Measurements from ENCODE around the gene MRPL47. TPM values are rescaled to one million over a fixed set of nuclear protein-coding genes. Genes with fewer than 3 reads are reported as not detected.

Gene MRPL47
- total and polyA plus RNA-seq, 2 donors (not counting 1 experiment from before 2014, with no cell fraction given) = 27.6 to 62.4 TPM

DNA sequence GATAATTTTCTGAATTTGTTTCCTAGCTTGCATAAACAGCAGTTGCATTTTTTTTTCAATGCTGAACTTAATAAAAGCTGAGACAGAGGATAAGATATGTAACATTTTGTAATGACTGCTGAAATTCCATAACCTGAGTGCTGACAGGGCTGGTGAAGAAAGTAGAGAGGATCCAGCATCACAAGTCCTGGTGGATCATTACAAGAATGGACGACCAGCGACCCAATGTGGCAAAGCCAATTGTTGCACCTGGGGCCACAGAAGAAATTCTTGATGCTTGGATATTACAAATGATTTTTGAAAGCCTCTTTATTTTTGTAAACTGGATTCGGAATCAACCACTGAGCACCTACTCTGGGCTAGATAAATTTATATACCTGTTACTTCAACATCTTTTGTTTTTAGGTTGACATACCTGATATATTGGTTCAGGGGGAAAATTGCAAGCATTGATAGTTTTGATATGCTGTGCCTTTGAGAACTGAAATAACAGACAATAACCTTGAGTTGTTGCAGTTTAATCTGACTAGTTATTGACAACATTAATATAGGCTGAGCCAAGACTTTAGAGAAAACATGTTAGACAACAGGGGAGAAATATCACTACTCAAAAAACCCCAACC, 45.6 kb downstream of the MRPL47 start:
- H3K9me3 ChIP-seq (ENCODE audit: control insufficient read depth, insufficient read depth, low read depth, low read length) = no peaks in the 10 kb centered on the region
- no peaks in the 10 kb centered on the region for H3K27me3 ChIP-seq (ENCODE audit: control insufficient read depth, insufficient read depth, low read length)
- H3K4me1 ChIP-seq (ENCODE audit: control insufficient read depth, extremely low read depth, insufficient read depth, low read length) = peaks cover under 1% of the 10 kb centered on the region
- H3K9ac ChIP-seq (ENCODE audit: insufficient read depth, low read length) = no peak overlapping the region
- H3K27ac ChIP-seq (ENCODE audit: insufficient read depth, low read length) = no peak overlapping the region
- H3K4me3 ChIP-seq (replicated peaks in 1 of 4; ENCODE audit: control extremely low read depth in 1 of 4, insufficient read depth in 1 of 4, low read depth in 3 of 4, low read length in 4 of 4) = no peak overlapping the region
- no peak overlapping the region for H2AFZ ChIP-seq (ENCODE audit: low read length)
- DNase-seq (ENCODE audit: low read depth in 2 of 2) = peak; percentile 58 to 84
- peaks cover 4% of the 10 kb centered on the region for H3K79me2 ChIP-seq (ENCODE audit: control insufficient read depth, insufficient read depth, low read length)
- no peak overlapping the region for H3K4me2 ChIP-seq (ENCODE audit: extremely low read depth, insufficient read depth, low read length)
- no peak for TF ChIP-seq EZH2 (IDR thresholded peaks at IDR 0.05; ENCODE audit: low read length, missing control alignments)
- TF ChIP-seq, protein P1, sequence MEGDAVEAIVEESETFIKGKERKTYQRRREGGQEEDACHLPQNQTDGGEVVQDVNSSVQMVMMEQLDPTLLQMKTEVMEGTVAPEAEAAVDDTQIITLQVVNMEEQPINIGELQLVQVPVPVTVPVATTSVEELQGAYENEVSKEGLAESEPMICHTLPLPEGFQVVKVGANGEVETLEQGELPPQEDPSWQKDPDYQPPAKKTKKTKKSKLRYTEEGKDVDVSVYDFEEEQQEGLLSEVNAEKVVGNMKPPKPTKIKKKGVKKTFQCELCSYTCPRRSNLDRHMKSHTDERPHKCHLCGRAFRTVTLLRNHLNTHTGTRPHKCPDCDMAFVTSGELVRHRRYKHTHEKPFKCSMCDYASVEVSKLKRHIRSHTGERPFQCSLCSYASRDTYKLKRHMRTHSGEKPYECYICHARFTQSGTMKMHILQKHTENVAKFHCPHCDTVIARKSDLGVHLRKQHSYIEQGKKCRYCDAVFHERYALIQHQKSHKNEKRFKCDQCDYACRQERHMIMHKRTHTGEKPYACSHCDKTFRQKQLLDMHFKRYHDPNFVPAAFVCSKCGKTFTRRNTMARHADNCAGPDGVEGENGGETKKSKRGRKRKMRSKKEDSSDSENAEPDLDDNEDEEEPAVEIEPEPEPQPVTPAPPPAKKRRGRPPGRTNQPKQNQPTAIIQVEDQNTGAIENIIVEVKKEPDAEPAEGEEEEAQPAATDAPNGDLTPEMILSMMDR (conservative IDR thresholded peaks at IDR 0.05 in 1 of 2, IDR thresholded peaks at IDR 0.05 in 1 of 2; ENCODE audit: low read depth in 1 of 2, low read length in 2 of 2) = peak; percentile 92 to 95
- H4K20me1 ChIP-seq (ENCODE audit: control insufficient read depth, extremely low read depth, insufficient read depth, low read length) = no peaks in the 10 kb centered on the region
- no peaks in the 10 kb centered on the region for H3K36me3 ChIP-seq (ENCODE audit: control insufficient read depth, insufficient read depth, low read length)

DNA sequence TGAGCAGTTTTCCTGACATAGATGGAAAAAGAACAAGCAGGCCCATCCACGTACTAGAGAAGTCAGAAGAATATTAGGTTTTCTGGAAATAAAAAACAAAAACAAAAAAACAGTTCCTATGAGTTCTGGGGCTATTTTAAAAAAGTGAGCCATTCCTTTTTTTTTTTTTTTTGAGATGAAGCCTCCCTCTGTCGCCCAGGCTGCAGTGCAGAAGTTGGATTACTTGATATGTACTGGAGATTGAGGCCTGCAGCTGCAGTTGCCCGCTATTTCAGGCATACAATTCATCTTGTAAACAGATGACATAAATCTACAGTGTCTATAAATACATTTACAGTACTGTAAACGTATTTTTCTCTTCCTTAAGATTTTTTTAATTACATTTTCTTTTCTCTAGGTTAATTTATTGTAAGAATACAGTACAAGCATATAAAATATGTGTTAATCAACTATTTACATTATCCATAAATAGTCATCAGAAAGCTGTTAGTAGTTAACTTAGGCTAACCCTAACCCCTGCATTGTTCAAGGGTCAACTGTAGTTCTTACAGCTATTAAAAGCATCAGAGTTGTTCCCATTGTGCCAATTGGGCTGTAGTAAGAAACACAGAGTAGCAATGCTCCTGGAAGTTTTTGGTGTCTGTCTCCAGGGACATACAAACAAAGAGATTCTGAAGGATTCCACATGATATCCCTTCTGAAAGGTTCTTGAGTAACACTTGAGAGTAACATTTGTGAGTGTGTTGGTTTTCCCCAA, 52.9 kb downstream of the MRPL47 start:
- Histone ChIP-seq H3K4me2 (ENCODE audit: extremely low read depth, insufficient read depth, low read length) (no peak overlapping the region), H3K27me3 (ENCODE audit: control insufficient read depth, insufficient read depth, low read length) (no peaks in the 10 kb centered on the region), H3K79me2 (ENCODE audit: control insufficient read depth, insufficient read depth, low read length) (no peaks in the 10 kb centered on the region), H3K9me3 (ENCODE audit: control insufficient read depth, insufficient read depth, low read depth, low read length) (no peaks in the 10 kb centered on the region), H3K36me3 (ENCODE audit: control insufficient read depth, insufficient read depth, low read length) (no peaks in the 10 kb centered on the region), H3K4me1 (ENCODE audit: control insufficient read depth, extremely low read depth, insufficient read depth, low read length) (no peaks in the 10 kb centered on the region), H4K20me1 (ENCODE audit: control insufficient read depth, extremely low read depth, insufficient read depth, low read length) (no peaks in the 10 kb centered on the region), H3K27ac (ENCODE audit: insufficient read depth, low read length) (no peak overlapping the region), H2AFZ (ENCODE audit: low read length) (no peak overlapping the region), H3K9ac (ENCODE audit: insufficient read depth, low read length) (no peak overlapping the region), H3K4me3 (replicated peaks in 1 of 4; ENCODE audit: control extremely low read depth in 1 of 4, insufficient read depth in 1 of 4, low read depth in 3 of 4, low read length in 4 of 4) (no peak overlapping the region)
- DNase-seq (ENCODE audit: low read depth in 2 of 2) = peak in 1 of 2 donors; percentile 27
- TF ChIP-seq, protein P1 (conservative IDR thresholded peaks at IDR 0.05 in 1 of 2, IDR thresholded peaks at IDR 0.05 in 1 of 2; ENCODE audit: low read depth in 1 of 2, low read length in 2 of 2) = no peak
- TF ChIP-seq EZH2 (IDR thresholded peaks at IDR 0.05; ENCODE audit: low read length, missing control alignments) = no peak

DNA sequence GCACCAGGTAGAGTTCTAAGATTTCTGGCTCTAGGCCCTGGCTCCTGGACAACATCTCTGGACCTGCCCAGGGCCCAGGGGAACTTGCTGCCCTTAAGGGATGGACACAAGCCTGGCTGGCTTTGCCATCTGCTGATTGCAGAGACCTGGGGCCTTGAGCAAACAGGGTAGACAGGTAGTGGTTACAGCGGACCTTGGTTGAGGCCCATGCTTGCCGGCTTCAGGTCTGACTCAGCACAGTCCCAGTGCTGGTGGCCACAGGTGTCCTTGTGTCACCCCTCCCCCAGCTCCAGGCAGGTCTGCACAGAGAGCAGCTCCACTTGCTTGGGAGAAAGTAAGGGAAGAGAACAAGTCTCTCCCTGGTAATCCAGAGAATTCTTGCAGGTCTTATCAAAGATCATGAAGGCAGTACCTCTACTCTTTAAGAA, 57.6 kb downstream of the MRPL47 start:
- Histone ChIP-seq H3K36me3 (ENCODE audit: control insufficient read depth, insufficient read depth, low read length) (no peaks in the 10 kb centered on the region), H3K27me3 (ENCODE audit: control insufficient read depth, insufficient read depth, low read length) (no peaks in the 10 kb centered on the region), H3K9me3 (ENCODE audit: control insufficient read depth, insufficient read depth, low read depth, low read length) (no peaks in the 10 kb centered on the region), H3K9ac (ENCODE audit: insufficient read depth, low read length) (no peak overlapping the region), H3K4me1 (ENCODE audit: control insufficient read depth, extremely low read depth, insufficient read depth, low read length) (no peaks in the 10 kb centered on the region), H4K20me1 (ENCODE audit: control insufficient read depth, extremely low read depth, insufficient read depth, low read length) (no peaks in the 10 kb centered on the region), H3K79me2 (ENCODE audit: control insufficient read depth, insufficient read depth, low read length) (no peaks in the 10 kb centered on the region), H3K4me3 (replicated peaks in 1 of 4; ENCODE audit: control extremely low read depth in 1 of 4, insufficient read depth in 1 of 4, low read depth in 3 of 4, low read length in 4 of 4) (no peak overlapping the region), H2AFZ (ENCODE audit: low read length) (no peak overlapping the region), H3K4me2 (ENCODE audit: extremely low read depth, insufficient read depth, low read length) (no peak overlapping the region), H3K27ac (ENCODE audit: insufficient read depth, low read length) (no peak overlapping the region)
- no peak for TF ChIP-seq EZH2 (IDR thresholded peaks at IDR 0.05; ENCODE audit: low read length, missing control alignments)
- TF ChIP-seq, protein P1 (conservative IDR thresholded peaks at IDR 0.05 in 1 of 2, IDR thresholded peaks at IDR 0.05 in 1 of 2; ENCODE audit: low read depth in 1 of 2, low read length in 2 of 2) = no peak
- DNase-seq (ENCODE audit: low read depth in 2 of 2) = no peak
